Measurements from ENCODE around the gene RNLS.

Gene RNLS

DNA sequence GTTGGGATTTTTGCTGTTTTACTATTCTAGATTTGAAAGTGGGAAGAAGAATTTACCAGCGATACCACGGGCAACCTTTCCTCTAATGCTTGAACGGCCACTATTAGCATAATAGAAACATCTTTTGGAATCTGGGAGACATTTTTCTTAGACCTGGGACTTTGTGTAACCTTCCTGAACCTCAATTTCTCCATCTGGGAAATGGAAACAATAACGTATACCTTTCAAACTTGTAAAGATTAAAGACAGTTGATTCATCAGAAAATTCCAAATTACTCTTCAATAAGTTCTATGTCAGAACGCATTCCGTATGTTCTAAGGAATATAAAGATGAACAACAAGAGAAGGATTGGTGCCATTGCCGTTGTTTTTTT is 453 bp upstream of the RNLS start:
- in situ Hi-C loops (cut with MboI; ENCODE audit: low sequenced_read_pairs), result no loop called here

DNA sequence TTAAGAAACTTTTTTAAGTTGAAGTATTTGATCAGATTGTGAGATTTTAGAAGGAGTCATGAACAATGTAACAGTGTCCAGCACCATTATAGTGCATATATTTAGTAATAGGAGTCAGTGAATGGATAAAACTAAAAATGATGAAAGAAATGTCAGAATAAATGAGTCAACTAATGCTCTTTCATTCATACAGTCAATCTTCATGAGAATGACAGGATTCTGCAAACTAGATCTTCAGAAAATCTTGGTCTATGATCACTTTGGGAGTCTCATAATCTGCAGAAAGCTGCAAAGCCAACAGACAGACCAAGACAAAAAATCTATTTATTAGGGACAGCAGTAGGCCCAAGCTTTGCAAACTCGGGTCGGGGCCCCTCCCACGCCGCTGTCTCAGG is 710 bp downstream of the RNLS start:
- Histone ChIP-seq H3K4me3 (no peak overlapping the region), H3K27me3 (ENCODE audit: low read depth) (no peaks in the 10 kb centered on the region), H3K4me1 (no peaks in the 10 kb centered on the region), H3K9me3 (no peaks in the 10 kb centered on the region), H3K36me3 (replicated peaks) (no peaks in the 10 kb centered on the region)
- DNase-seq (ENCODE audit: low spot score in 2 of 2), result peak in 1 of 2 experiments; percentile 39
- in situ Hi-C loops (cut with MboI; ENCODE audit: low sequenced_read_pairs), result no loop called here

More for the DNA sequence above, 453 bp upstream of the RNLS start:
- Histone ChIP-seq H3K4me3 (no peak overlapping the region), H3K36me3 (replicated peaks) (no peaks in the 10 kb centered on the region), H3K27me3 (ENCODE audit: low read depth) (no peaks in the 10 kb centered on the region), H3K9me3 (no peaks in the 10 kb centered on the region), H3K4me1 (no peaks in the 10 kb centered on the region)
- no peak for DNase-seq (ENCODE audit: low spot score in 2 of 2)

DNA sequence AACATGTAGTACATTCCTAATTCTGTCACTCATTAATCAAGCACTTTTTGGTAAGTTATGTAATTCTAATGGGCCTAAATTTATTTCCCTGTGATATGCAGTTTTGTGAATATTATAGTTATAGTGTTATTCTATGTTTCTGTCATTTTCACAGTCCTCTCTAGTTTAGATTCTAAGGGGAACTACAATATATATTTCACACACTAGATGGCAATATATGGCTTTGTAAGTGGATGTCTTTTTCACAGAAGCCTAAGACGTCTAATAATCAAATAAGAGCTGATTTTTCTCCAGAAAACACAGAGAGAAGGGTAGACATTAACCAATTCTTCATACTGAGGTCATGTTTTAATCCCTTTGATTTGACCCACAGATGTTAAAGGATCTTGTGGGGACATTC is 18.0 kb downstream of the RNLS start:
- H3K27me3 ChIP-seq (ENCODE audit: low read depth), result peaks cover 2% of the 10 kb centered on the region; the same call in 1 of the 2 replicates
- no peaks in the 10 kb centered on the region for H3K4me1 ChIP-seq
- no peaks in the 10 kb centered on the region for H3K9me3 ChIP-seq
- DNase-seq (ENCODE audit: low spot score in 2 of 2), result peak in 1 of 2 experiments; percentile 56
- in situ Hi-C loops (cut with MboI; ENCODE audit: low sequenced_read_pairs), result no loop called here
- H3K4me3 ChIP-seq, result no peak overlapping the region
- H3K36me3 ChIP-seq (replicated peaks), result no peaks in the 10 kb centered on the region

DNA sequence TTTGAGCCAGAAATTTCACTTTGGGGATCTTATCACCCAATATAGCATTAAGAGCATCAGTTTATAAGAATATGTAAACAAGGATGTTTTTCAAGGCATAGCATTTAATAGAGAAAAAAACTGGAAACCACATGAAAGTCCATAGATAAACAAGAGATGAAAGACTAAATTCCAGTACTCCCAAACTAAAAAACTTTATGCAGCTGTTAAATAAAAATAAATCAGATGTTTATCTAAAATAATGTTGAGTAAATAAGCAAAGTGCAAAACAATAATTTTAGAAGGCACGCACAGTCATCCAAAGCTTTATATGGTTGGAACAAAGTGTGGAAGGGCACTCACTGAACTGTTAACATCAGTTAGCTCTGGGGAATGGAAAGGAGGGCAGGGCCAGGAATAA is 21.0 kb downstream of the RNLS start:
- Histone ChIP-seq H3K36me3 (replicated peaks) (no peaks in the 10 kb centered on the region), H3K27me3 (ENCODE audit: low read depth) (peaks cover 2% of the 10 kb centered on the region; the same call in 1 of the 2 replicates), H3K4me1 (no peaks in the 10 kb centered on the region), H3K4me3 (no peak overlapping the region), H3K9me3 (no peaks in the 10 kb centered on the region)
- in situ Hi-C loops (cut with MboI; ENCODE audit: low sequenced_read_pairs), result no loop called here
- DNase-seq (ENCODE audit: low spot score in 2 of 2), result no peak

DNA sequence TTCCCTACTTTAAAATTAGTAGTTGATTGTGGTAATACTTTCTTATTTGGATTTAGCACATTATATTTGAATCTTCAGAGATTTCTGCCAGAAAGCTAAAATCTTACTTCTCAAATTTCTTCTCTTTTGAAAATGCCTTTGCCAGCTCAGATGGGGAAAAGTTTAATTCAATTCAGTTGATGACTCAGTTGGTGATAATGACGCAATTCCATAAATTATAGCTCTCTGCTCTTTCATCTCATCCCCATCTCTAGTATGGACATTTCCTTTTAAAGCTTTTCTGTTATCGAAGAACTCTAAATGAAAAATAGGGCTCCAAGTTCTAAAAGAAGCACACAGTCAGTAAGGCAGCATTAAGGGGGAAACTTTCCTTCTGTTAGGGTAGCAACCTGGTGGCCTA is 25.5 kb downstream of the RNLS start:
- Histone ChIP-seq H3K4me3 (no peak overlapping the region), H3K36me3 (replicated peaks) (no peaks in the 10 kb centered on the region), H3K27me3 (ENCODE audit: low read depth) (peaks cover 2% of the 10 kb centered on the region; the same call in 1 of the 2 replicates), H3K9me3 (no peaks in the 10 kb centered on the region), H3K4me1 (peaks cover 4% of the 10 kb centered on the region; the same call in 1 of the 2 replicates)
- in situ Hi-C loops (cut with MboI; ENCODE audit: low sequenced_read_pairs), result no loop called here
- no peak for DNase-seq (ENCODE audit: low spot score in 2 of 2)

DNA sequence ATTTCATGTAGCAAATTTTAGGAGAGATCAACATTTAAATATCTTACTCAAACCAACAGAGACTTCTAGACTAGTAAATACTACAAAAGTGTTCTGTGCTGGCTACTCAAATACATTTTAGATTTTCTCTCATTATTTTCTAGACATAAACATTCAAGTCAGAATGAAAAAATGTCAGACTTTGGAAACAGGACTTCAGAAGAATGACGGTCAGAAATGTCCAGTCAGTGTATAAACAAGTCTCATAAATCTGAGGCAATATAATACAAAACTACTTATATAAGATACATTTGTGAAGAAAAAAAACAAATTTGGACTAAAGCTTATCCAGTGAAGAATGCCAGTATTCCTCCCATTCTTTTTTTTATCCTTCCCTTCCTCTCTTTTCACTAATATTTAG is 25.9 kb downstream of the RNLS start:
- Histone ChIP-seq H3K9me3 (no peaks in the 10 kb centered on the region), H3K4me1 (peaks cover 4% of the 10 kb centered on the region; the same call in 1 of the 2 replicates), H3K27me3 (ENCODE audit: low read depth) (peaks cover 2% of the 10 kb centered on the region; the same call in 1 of the 2 replicates), H3K36me3 (replicated peaks) (no peaks in the 10 kb centered on the region), H3K4me3 (no peak overlapping the region)
- in situ Hi-C loops (cut with MboI; ENCODE audit: low sequenced_read_pairs), result no loop called here
- DNase-seq (ENCODE audit: low spot score in 2 of 2), result no peak

DNA sequence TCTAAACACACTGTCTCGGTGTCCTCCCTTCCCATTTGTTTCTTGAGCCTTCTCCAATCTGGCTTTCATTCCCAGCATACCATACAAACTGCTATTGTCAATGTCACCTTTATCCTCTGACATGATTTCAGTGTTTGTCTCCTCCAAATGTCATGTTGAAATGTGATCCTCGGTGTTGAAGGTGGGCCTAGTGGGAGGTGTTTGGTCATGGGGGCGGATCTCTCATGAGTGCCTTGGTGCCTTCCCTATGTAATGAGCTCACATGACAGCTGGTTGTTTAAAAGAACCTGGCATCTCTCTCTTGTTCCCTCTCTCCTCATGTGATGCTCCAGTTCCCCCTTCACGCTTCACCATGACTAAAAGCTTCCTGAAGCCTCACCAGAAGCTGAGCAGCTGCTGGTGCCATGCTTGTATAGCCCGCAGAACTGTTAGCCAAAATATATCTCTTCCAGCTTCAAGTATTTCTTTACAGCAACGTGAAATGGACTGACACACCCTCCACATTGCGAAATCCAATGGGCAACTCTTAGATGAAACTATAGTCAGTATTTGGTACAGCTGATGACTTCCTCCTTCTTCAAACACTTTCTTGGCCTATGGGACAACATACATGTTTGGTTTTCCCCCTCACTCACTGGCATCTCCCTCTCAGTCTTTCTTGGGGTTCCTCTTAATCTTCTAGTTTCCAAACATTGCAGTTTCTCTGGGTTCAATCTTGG is 27.8 kb downstream of the RNLS start:
- Histone ChIP-seq H3K9me3 (no peaks in the 10 kb centered on the region), H3K27me3 (ENCODE audit: low read depth) (no peaks in the 10 kb centered on the region), H3K36me3 (replicated peaks) (no peaks in the 10 kb centered on the region), H3K4me3 (no peak overlapping the region), H3K4me1 (peaks cover 4% of the 10 kb centered on the region; the same call in 1 of the 2 replicates)
- no peak for DNase-seq (ENCODE audit: low spot score in 2 of 2)
- in situ Hi-C loops (cut with MboI; ENCODE audit: low sequenced_read_pairs), result no loop called here

DNA sequence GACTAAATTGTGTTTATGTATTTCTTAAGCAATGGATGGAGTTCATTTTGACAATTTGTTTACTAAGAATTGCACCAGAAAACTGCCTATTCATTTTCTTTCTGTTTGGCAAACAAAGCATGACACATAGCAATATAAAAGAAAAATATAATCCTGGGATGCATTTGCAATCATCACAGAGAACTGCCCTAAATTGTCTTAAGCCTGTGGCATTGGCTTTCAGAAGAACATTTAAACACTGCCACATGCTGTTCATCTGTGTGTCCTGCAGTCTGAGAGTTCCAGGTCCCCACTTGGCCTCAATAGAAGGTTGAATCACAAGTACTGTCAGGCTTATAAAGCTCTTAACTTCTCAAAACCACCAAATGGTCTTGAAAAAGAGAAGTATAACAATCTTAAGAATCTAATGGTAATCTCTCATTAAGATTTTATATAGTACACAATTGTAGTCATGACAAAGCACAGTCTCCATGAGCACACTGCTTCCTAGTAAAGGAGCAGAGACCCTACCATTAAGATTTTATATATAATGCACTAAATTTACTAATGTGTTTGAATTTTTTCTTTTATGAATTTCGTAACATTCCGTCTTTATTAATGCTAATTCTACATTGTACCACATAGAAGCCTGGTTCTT is 29.9 kb downstream of the RNLS start:
- no peaks in the 10 kb centered on the region for H3K9me3 ChIP-seq
- no peak overlapping the region for H3K4me3 ChIP-seq
- no peaks in the 10 kb centered on the region for H3K27me3 ChIP-seq (ENCODE audit: low read depth)
- peak; percentile 54 to 69 for DNase-seq (ENCODE audit: low spot score in 2 of 2)
- H3K36me3 ChIP-seq (replicated peaks), result no peaks in the 10 kb centered on the region
- in situ Hi-C loops (cut with MboI; ENCODE audit: low sequenced_read_pairs), result no loop called here
- peaks cover 4% of the 10 kb centered on the region; the same call in 1 of the 2 replicates for H3K4me1 ChIP-seq

DNA sequence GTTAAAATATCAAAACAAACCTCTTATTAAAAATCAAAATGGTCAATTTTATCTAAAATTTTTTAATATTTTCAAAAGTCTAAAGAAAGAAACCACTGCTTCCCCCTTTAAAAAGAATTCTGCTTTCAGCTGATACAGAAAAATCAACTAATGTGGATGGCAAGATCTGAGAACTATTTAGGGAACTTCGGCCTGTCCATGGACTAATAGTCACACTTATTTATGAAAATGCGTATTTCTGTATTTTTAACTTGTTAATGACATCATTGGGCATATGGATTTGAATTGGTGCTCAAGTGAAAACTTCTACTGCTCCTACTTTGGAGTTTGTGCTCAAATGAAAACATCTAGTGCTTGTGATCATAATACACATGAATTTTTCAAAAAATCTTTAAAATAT is 31.9 kb downstream of the RNLS start:
- Histone ChIP-seq H3K9me3 (no peaks in the 10 kb centered on the region), H3K4me3 (no peak overlapping the region), H3K36me3 (replicated peaks) (no peaks in the 10 kb centered on the region), H3K4me1 (peaks cover 4% of the 10 kb centered on the region; the same call in 1 of the 2 replicates), H3K27me3 (ENCODE audit: low read depth) (no peaks in the 10 kb centered on the region)
- in situ Hi-C loops (cut with MboI; ENCODE audit: low sequenced_read_pairs), result no loop called here
- DNase-seq (ENCODE audit: low spot score in 2 of 2), result no peak

DNA sequence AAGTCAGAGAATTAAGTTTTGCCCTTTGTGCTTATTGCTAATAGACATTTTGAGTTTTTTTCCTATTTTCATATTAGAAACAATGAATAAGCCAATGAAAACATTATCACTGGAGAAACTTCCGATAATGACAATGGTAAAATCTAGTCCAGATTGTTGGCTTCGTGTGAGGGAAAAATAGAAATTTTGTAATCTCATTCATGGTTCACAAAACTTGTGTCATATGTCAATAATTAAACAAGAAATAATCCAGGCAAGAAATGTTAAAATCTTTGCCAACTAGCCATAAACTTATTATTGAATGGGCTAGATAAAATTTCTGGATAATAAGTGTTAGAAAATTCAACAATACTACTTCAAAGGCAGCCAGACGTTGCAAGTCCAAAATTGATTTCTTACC is 36.6 kb downstream of the RNLS start:
- H3K36me3 ChIP-seq (replicated peaks), result no peaks in the 10 kb centered on the region
- in situ Hi-C loops (cut with MboI; ENCODE audit: low sequenced_read_pairs), result loop anchor here (25.0 kb wide), 1 partner anchor 134 kb away; no protein-coding TSS in a partner anchor

DNA sequence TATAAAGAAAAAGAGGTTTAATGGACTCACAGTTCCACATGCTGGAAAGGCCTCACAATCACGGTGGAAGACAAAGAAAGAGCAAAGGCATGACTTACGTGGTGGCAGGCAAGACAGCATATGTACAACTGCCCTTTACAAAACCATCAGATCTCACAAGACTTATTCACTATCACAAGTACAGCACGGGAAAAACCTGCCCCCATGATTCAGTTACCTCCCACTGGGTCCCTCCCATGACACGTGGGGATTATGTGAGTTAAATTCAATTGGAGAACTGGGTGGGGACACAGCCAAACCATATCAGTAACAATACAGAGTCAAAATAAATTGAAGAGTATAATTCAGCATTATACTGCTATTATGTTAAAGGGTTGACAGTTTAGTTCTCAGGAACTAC is 37.8 kb downstream of the RNLS start:
- no peaks in the 10 kb centered on the region for H3K9me3 ChIP-seq
- H3K27me3 ChIP-seq (ENCODE audit: low read depth), result no peaks in the 10 kb centered on the region
- H3K4me1 ChIP-seq, result peaks cover 3% of the 10 kb centered on the region; the same call in 1 of the 2 replicates
- no peak overlapping the region for H3K4me3 ChIP-seq
- H3K36me3 ChIP-seq (replicated peaks), result no peaks in the 10 kb centered on the region
- DNase-seq (ENCODE audit: low spot score in 2 of 2), result no peak
- in situ Hi-C loops (cut with MboI; ENCODE audit: low sequenced_read_pairs), result loop anchor here (25.0 kb wide), 1 partner anchor 133 kb away; no protein-coding TSS in a partner anchor

More for the DNA sequence above, 36.6 kb downstream of the RNLS start:
- Histone ChIP-seq H3K4me1 (no peaks in the 10 kb centered on the region), H3K9me3 (no peaks in the 10 kb centered on the region), H3K4me3 (no peak overlapping the region), H3K27me3 (ENCODE audit: low read depth) (no peaks in the 10 kb centered on the region)
- no peak for DNase-seq (ENCODE audit: low spot score in 2 of 2)

DNA sequence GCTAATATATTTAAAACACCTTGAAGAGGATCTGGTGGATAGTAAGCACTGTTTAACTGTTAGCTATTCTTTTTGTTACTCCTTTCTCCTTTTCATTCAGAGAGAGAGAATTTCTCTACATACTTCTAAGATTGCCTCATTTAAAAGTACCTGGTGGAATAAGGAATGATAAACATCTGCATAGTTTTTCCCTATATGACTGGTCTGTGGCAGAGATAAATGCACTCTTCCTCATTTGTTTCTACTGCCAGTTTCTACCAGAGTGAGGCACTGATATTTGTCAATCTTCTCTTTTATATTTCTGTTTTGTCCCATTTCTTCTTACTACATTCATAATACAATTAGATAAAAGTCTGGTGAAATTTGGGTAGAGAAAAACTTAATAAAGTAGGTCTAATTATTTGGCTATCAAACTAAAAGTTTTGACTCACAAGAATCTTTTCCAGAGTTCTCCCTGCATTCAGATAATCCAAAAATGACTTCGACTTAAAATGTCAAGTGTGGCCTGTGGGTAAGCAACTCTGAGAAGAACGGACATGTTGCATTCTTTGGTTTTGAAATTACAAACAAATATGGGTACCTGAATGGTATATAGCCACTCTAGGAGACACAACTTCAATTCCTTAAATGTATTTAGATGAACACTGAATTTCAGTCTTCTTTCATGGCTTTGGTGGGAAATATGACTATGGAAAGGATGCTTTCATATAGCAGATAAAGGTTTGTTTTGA is 38.8 kb downstream of the RNLS start:
- in situ Hi-C loops (cut with MboI; ENCODE audit: low sequenced_read_pairs), result loop anchor here (25.0 kb wide), 1 partner anchor 132 kb away; no protein-coding TSS in a partner anchor
- DNase-seq (ENCODE audit: low spot score in 2 of 2), result no peak
- H3K4me3 ChIP-seq, result no peak overlapping the region

DNA sequence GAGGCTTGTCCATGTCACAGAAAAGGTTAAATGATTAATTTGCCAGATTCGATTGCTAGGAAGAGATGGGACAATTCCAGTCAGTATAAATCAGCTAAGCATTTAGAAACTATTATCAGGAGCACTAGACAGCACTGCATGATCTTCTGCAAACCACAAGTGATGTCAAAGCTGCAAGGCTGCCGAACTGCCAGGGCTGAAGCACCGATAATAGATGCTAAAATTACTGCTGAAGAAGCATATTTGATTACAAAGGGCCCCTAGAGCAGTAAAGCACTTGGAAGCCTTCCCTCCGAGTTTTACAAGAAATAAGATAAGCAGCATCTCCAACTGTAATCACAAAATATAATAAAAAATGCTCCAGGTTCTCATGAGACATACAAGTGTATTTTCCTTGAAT is 40.6 kb downstream of the RNLS start:
- Histone ChIP-seq H3K27me3 (ENCODE audit: low read depth) (no peaks in the 10 kb centered on the region), H3K4me1 (peaks cover 26% of the 10 kb centered on the region), H3K9me3 (no peaks in the 10 kb centered on the region), H3K4me3 (no peak overlapping the region), H3K36me3 (replicated peaks) (no peaks in the 10 kb centered on the region)
- in situ Hi-C loops (cut with MboI; ENCODE audit: low sequenced_read_pairs), result loop anchor here (25.0 kb wide), 1 partner anchor 130 kb away; no protein-coding TSS in a partner anchor
- DNase-seq (ENCODE audit: low spot score in 2 of 2), result no peak

More for the DNA sequence above, 38.8 kb downstream of the RNLS start:
- no peaks in the 10 kb centered on the region for H3K27me3 ChIP-seq (ENCODE audit: low read depth)
- H3K36me3 ChIP-seq (replicated peaks), result no peaks in the 10 kb centered on the region
- H3K4me1 ChIP-seq, result peaks cover 8% of the 10 kb centered on the region; the same call in 1 of the 2 replicates
- H3K9me3 ChIP-seq, result no peaks in the 10 kb centered on the region
